ENCODE results near the gene CFAP100.

The CFAP100 gene

GRCh38 chr3:126459111-126459762 is 64.5 kb downstream of the CFAP100 start:
- TF ChIP-seq CTCF (IDR thresholded peaks at IDR 0.05; ENCODE audit: control insufficient read depth, insufficient read depth, low read depth, low read length, missing control alignments), result no peak
- no peak overlapping the region for H3K4me3 ChIP-seq (ENCODE audit: control insufficient read depth, low read depth, low read length)
- no peak for DNase-seq (ENCODE audit: low read depth)

GRCh38 chr3:126459763-126460127 is 65.0 kb downstream of the CFAP100 start:
- no peak for DNase-seq (ENCODE audit: low read depth)
- TF ChIP-seq CTCF (IDR thresholded peaks at IDR 0.05; ENCODE audit: control insufficient read depth, insufficient read depth, low read depth, low read length, missing control alignments), result no peak
- H3K4me3 ChIP-seq (ENCODE audit: control insufficient read depth, low read depth, low read length), result no peak overlapping the region

- TF ChIP-seq CTCF (IDR thresholded peaks at IDR 0.05; ENCODE audit: control insufficient read depth, insufficient read depth, low read depth, low read length, missing control alignments), result no peak
- no peak overlapping the region for H3K4me3 ChIP-seq (ENCODE audit: control insufficient read depth, low read depth, low read length)
Measured at GRCh38 chr3:126460381-126460780, 65.7 kb downstream of the CFAP100 start.

GRCh38 chr3:126461450-126462070 is 66.9 kb downstream of the CFAP100 start:
- DNase-seq (ENCODE audit: low read depth), result no peak
- H3K4me3 ChIP-seq (ENCODE audit: control insufficient read depth, low read depth, low read length), result no peak overlapping the region
- no peak for TF ChIP-seq CTCF (IDR thresholded peaks at IDR 0.05; ENCODE audit: control insufficient read depth, insufficient read depth, low read depth, low read length, missing control alignments)

More at GRCh38 chr3:126460381-126460780, 65.7 kb downstream of the CFAP100 start:
- DNase-seq (ENCODE audit: low read depth), result no peak

- no peak for TF ChIP-seq CTCF (IDR thresholded peaks at IDR 0.05; ENCODE audit: control insufficient read depth, insufficient read depth, low read depth, low read length, missing control alignments)
- DNase-seq (ENCODE audit: low read depth), result no peak
- H3K4me3 ChIP-seq (ENCODE audit: control insufficient read depth, low read depth, low read length), result no peak overlapping the region
Measured at GRCh38 chr3:126463521-126463920, 68.8 kb downstream of the CFAP100 start.

GRCh38 chr3:126464093-126464492 is 69.4 kb downstream of the CFAP100 start:
- TF ChIP-seq CTCF (IDR thresholded peaks at IDR 0.05; ENCODE audit: control insufficient read depth, insufficient read depth, low read depth, low read length, missing control alignments), result no peak
- no peak for DNase-seq (ENCODE audit: low read depth)

More at GRCh38 chr3:126464093-126464492, 69.4 kb downstream of the CFAP100 start:
- H3K4me3 ChIP-seq (ENCODE audit: control insufficient read depth, low read depth, low read length), result no peak overlapping the region

Data from AG09309 (cell line).